Activated naive CD4-positive, alpha-beta T cell treated with anti-CD3 and anti-CD28 coated beads, Interleukin-2, amount 50 U/mL, for 72 hours (primary cell): ENCODE results near the gene GAREM1. TPM values are rescaled to one million over a fixed set of nuclear protein-coding genes. Genes with fewer than 3 reads are reported as not detected.

Experiments
- ATAC-seq, 2 donors: fragments of 150-1000 bp; cut with Tn5 transposase; 2 replicates each; pipeline ENCODE4 v1.10.0; 2021; ENCODE audit warnings: mild to moderate bottlenecking in 2 of 2, moderate library complexity in 2 of 2
- DNase-seq, 2 donors: peaks; one replicate each; pipeline ENCODE4 v3.0.0; 2021 to 2022; ENCODE audit warnings: low spot score in 2 of 2
- H3K27ac Mint-ChIP-seq, 2 donors: one replicate each; pipeline ENCODE4 v1.8.0; 2022; ENCODE audit warnings: mild to moderate bottlenecking in 2 of 2, mixed read lengths in 2 of 2
- H3K36me3 Mint-ChIP-seq, 2 donors: one replicate each; pipeline ENCODE4 v1.8.0; 2022; ENCODE audit warnings: mixed read lengths in 2 of 2
- H3K9me3 Mint-ChIP-seq, 2 donors: one replicate each; pipeline ENCODE4 v1.8.0; 2022; ENCODE audit warnings: mixed read lengths in 2 of 2
- total RNA-seq, 2 donors: library from RNA; stranded (reverse); gene quantifications; one replicate each; pipeline ENCODE4 v1.2.3, GENCODE V29; 2022

GAREM1 gene
- total RNA-seq, 2 donors from 2014 or later = not detected

DNA sequence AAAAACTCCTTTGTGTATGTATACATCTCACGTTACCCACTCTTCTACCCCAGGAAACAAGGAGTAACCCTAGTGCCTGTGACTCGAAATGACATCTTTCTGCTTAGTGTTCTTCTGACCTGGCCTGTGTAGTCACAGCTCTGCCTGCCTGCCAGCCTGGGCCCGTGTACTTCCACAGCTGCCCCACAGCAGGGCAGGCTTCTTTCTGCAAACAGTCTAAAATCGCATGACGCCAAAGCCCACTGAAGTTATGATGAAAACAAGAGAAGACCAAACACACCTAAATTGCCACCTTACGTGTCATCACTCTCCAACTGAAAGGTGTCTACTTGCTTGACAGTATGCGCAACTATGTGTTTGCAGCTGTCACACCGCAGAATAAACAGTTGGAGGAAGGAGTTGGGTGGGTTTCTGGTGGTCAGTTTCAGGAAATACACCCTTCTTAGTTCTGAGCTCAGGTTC is 1.5 kb downstream of the GAREM1 start:
- Mint-ChIP-seq H3K36me3 (peaks cover 0 to 18% of the 10 kb centered on the region in 2 donors), H3K9me3 (no peaks in the 10 kb centered on the region), H3K27ac (no peak overlapping the region)
- DNase-seq (peak in 1 of 2 donors; percentile 6), ATAC-seq (no peak)

DNA sequence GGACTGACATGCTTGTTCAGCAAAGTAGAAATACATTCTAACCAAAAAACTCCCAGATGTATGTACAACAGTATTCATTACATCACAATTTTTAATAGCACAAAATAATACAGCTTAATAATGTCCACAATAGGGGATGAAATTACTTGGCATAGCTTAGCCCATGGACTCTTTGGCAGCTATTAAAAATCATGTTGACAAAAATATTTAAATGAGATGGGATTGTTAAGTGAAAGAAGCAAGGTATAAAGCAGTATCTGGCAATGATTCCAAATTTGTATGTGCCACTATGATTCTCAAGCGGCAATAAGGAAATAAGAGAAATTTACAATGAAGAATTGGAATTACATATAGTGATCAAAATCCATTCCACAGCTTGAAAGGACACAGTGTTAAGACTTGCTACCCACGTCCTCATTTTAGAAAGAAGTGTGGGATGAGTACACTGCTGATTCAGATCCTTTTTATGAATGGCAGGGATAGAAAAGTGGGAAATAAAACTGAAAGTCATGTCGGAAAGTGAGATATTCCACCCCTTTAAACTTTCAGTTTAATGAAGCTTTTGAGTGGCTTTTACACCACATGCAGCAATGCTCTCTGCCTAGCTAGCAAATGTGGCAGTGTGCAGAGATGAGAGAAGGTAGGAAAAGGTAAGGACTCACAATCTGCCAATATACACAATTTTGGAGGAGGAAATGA is 2.4 kb downstream of the GAREM1 start:
- DNase-seq (no peak), ATAC-seq (no peak)
- no peaks in the 10 kb centered on the region for H3K9me3 Mint-ChIP-seq
- peaks cover 0 to 18% of the 10 kb centered on the region in 2 donors for H3K36me3 Mint-ChIP-seq
- H3K27ac Mint-ChIP-seq = no peak overlapping the region

DNA sequence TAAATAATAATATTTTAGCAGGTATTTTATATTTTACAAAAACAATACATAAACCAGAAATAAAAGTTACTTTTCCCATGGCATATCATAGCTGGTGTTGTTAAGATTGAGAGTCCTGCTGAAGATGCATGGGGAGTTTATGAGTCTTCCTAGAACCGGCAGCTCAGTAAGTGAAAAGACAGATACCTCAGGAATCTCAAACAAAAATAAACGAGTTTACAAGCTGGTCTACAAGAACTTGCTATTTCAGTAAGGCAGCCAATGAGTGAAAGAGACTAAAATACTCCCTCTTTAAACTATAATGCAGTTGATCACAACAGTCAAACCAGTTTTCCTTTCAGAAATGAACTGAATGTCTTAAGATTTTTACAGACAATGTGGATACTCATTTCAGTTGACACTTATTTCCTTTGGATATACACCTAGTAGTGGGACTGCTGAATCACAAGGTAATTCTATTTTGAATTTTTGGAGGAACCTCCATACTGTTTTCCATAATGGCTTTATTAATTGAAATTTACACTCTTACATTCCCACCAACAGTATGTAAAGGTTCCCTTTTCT is 8.9 kb downstream of the GAREM1 start:
- peaks cover 0 to 7% of the 10 kb centered on the region in 2 donors for H3K36me3 Mint-ChIP-seq
- H3K9me3 Mint-ChIP-seq = no peaks in the 10 kb centered on the region
- H3K27ac Mint-ChIP-seq = no peak overlapping the region
- DNase-seq = no peak
- ATAC-seq = no peak

DNA sequence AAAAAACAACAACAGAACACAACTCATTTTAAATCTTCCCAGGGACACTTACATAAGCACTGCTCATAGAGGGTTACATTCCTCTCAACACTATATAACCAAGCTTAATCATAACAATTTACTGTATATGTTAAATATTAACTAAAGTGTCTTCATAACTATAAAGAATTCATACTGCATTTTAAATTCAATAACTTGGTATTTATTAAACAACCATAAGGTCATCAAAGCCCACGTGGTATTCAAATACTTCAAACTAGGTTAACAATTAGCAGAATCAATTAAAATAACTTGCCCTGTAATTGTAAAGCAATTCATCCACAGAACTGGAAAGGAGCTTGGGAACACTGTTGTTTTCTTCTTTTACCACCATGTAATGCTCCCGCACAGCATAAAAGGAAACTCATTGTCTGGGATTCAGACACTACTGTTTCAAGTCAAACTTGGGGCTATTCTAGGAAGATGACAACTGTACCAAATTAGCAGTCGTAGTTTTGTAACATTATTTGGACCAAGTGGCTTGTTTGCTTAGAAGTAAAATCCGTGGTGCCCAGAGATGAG is 10.4 kb downstream of the GAREM1 start:
- Mint-ChIP-seq H3K36me3 (peaks cover 0 to 7% of the 10 kb centered on the region in 2 donors), H3K27ac (no peak overlapping the region), H3K9me3 (no peaks in the 10 kb centered on the region)
- DNase-seq (no peak), ATAC-seq (no peak)

DNA sequence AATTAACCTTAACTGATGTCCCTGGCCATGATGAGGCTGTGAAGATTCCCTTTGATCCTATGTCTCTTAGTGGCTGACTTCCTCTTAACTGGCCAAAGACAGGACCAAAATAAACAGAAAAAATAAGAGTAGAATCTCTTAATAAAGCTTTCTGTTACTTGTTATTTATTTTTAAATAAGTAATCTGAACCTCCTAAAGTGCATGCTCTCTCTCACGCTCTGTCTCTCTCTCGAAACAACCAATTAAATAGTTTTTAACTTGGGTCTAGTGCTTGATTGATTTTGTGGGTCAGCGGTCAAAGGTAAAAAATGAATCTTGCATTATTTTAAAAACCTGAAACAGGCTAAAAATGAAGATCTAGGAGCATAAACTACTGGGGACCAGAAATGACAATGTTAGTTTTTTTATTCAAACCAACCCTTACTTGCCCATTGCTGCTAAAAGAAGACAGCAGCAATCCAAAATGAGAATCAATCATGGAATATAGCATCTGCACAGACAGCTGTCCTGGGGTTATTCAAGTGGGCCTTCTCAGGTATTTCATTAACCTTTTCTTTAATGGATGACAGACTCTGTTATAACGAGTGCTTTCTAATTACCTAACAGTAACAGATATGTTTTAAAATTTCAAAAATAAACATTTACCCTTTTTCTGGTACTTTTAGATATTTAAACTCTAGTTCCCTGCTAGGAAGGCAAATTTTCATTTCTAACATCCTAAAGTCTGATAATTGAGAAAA is 11.2 kb downstream of the GAREM1 start:
- Mint-ChIP-seq H3K36me3 (peaks cover 0 to 2% of the 10 kb centered on the region in 2 donors), H3K27ac (no peak overlapping the region), H3K9me3 (no peaks in the 10 kb centered on the region)
- no peak for DNase-seq
- no peak for ATAC-seq

DNA sequence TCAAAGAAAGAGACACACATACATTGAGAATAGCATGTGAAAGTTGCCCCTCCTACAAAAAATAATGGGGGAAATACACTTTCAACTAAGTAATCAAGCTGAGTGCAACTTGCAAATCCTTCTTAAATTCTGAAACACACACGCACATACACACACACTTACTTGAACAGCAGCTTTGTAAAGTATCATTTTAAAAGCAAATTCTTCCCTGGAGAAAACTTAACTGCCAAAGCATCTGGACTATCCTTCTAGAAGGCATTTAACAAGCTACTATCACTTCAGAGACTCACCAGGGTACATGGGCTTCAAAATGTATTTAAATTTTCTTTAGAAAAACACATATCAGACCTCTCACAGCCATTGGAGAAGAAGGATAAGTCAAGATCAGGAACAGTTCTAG is 15.3 kb downstream of the GAREM1 start:
- Mint-ChIP-seq H3K9me3 (no peaks in the 10 kb centered on the region), H3K27ac (no peak overlapping the region), H3K36me3 (no peaks in the 10 kb centered on the region)
- ATAC-seq = no peak
- DNase-seq = no peak

DNA sequence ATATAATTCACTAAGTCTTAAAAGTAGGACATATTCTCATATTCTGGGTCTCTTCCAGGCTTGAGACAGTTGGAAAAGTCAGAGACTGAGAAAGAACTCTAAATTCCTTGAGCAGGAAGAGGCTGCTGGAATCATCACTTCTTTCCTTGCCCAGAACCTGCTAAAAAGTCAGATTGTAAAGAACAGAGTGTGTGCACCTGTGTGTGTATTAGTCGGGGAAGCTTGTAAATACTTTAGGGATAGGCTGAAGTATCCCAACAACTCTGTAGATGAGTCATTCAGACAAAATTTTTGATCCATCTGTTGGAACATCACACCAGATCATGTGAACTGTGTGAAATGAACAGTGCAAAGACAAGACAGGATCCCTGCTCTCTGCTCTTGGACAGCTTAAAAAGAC is 16.1 kb downstream of the GAREM1 start:
- H3K9me3 Mint-ChIP-seq = no peaks in the 10 kb centered on the region
- ATAC-seq (no peak), DNase-seq (no peak)
- H3K36me3 Mint-ChIP-seq = no peaks in the 10 kb centered on the region
- H3K27ac Mint-ChIP-seq = no peak overlapping the region

DNA sequence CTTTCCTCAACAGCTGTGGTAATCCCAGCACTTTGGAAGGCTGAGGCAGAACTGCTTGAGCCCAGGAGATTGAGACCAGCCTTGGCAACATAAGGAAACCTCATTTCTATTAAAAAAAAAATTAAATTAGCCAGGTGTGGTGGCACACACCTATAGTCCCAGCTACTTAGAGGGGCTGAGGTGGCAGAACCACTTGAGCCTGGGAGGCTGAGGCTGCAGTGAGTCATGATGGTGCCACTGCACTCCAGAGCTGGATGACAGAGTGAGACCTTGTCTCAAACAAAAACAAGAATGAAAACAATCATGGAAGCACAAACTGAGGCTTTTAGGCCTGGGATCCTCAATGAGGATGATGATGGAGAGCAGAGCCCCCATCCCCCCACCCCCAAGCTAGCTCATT is 19.8 kb downstream of the GAREM1 start:
- Mint-ChIP-seq H3K27ac (no peak overlapping the region), H3K9me3 (no peaks in the 10 kb centered on the region), H3K36me3 (no peaks in the 10 kb centered on the region)
- DNase-seq (no peak), ATAC-seq (no peak)

DNA sequence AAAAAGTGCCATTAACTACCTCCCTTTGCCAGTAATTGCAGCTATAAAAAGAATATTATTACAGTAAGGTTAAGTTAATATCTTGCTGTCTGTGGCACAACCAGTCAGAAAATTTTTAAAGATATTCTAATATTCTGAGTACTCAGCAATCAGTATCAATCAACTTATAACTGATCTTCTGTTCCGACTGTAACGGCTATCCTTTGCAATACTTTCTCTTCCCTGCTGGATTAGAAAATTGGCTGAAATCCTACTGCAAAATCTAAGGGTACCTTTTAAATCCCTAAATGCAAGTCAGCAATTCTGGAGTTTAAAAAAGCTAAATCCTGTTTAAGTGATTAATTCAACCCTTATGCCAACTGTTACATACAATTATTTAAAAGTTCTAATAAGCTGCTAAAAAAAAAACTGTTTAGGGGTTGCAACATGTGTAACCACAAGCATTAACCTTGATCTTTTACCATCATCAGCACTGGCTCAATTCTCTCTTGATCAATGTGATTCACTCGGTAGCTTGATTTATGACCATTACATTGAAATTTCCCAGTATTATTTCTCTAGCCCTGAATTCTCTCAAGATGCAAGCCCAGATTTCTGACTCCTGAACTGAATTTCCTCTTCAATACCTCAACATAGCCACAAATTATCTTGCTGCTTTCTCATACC is 20.5 kb downstream of the GAREM1 start:
- no peak for ATAC-seq
- no peaks in the 10 kb centered on the region for H3K36me3 Mint-ChIP-seq
- H3K27ac Mint-ChIP-seq = no peak overlapping the region
- no peak for DNase-seq
- no peaks in the 10 kb centered on the region for H3K9me3 Mint-ChIP-seq

DNA sequence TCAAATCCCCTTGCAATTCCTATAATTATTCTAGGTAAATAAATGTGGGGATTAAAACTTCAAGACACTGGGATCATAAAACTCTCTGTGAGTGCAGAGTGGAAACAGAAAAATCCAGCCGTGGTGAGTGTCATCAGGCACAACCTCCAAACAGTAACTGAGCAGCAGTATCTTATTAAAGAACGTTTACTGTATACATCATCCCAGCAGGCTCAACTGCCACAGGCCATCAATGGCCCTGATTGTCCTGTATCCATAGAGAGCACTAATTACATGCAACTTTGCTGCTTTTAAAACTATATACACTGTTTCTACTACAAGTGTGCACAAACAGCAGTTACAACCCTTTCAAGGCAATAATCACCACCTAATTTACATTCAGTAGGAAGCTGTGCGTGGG is 23.9 kb downstream of the GAREM1 start:
- no peaks in the 10 kb centered on the region for H3K9me3 Mint-ChIP-seq
- no peak for DNase-seq
- no peaks in the 10 kb centered on the region for H3K36me3 Mint-ChIP-seq
- no peak for ATAC-seq
- H3K27ac Mint-ChIP-seq = no peak overlapping the region

DNA sequence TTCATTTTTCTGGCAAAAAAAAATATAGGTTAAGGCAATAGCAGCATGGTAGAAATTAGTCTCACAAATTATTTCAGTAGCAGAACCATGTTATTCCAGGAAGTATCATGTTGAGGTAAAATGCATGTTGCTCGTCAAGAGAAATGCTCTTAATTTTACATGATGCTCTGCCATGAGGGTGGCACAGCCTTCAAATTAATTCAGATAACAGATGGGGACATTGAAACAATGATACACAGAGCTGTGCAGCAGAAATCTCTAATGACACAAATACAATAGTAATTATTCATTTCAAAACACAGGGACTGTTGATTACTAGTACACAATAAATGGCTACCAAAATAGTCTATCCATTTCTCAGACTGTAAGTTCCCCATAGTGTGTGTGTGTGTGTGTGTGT is 24.8 kb downstream of the GAREM1 start:
- Mint-ChIP-seq H3K9me3 (no peaks in the 10 kb centered on the region), H3K36me3 (no peaks in the 10 kb centered on the region), H3K27ac (no peak overlapping the region)
- ATAC-seq = no peak
- DNase-seq = no peak

DNA sequence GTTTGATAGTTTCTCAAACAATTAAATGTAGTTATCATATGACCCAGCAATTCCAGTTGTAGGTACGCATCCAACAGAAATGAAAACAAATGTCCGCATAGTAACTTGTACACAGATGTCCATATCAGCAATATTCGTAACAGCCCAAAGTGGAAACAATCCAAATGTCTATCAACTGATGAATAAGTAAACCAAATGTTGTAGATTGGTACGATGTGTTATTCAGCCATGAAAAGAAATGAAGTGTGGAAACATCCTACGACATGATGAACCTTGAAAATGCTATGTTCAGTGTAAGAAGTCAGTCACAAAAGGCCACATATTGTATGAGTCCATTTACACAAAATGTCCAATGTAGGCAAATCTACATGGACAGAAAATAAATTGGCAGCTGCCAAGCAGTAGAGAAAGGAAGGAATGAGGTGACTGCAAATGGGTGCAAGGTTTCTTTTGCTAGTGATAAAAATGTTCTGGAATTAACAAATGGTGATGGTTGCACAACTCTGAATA is 26.9 kb downstream of the GAREM1 start:
- ATAC-seq (no peak), DNase-seq (no peak)
- H3K27ac Mint-ChIP-seq = no peak overlapping the region
- H3K9me3 Mint-ChIP-seq = no peaks in the 10 kb centered on the region
- no peaks in the 10 kb centered on the region for H3K36me3 Mint-ChIP-seq

DNA sequence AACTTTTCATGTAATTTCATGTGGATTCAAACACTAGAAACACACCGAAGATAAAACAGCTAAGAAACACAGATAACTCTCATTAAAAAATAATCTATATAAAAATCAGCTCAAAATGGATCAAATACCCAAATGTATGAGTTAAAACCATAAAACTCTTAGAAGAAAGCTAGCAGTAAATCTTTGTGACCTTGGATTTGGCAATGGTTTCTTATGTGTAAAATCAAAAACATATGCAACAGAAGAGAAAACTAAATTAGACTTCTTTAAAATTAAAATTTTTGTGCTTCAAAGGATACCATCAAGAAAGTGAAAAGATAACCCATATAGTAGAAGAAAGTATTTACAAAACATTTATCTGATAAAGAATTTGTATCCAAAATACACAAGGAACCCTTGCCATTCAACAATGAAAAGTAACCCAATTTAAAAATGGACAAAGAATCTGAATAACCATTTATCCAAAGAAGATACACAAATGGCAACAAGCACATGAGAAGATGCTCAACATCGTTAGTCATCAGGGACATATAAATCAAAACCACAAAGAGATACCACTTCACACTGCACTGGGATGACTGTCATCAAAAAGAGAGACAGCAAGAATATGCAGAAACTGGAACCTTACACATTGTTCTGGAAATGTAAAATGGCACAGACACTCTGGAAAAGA is 27.5 kb downstream of the GAREM1 start:
- no peak for ATAC-seq
- DNase-seq = no peak
- Mint-ChIP-seq H3K9me3 (no peaks in the 10 kb centered on the region), H3K27ac (no peak overlapping the region), H3K36me3 (no peaks in the 10 kb centered on the region)

DNA sequence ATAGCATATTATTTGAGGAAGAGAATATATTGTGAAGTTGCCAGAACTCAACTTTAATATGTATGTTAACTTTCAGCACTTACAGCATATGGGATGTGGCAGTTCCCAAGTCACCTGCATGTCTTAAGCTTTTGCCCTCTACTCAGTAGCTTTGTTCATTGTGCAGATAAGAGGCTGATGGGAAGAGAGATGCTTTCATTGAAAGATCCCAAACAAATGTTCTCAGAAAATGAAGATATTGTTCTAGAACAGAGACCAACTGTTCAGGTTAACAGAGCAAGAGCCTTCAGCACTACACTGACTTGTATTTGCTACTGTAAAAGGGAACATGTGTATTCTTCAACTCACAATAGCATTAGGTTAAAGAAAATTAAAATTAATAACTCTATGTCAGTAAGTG is 28.1 kb downstream of the GAREM1 start:
- ATAC-seq (no peak), DNase-seq (no peak)
- Mint-ChIP-seq H3K9me3 (no peaks in the 10 kb centered on the region), H3K36me3 (no peaks in the 10 kb centered on the region), H3K27ac (no peak overlapping the region)

DNA sequence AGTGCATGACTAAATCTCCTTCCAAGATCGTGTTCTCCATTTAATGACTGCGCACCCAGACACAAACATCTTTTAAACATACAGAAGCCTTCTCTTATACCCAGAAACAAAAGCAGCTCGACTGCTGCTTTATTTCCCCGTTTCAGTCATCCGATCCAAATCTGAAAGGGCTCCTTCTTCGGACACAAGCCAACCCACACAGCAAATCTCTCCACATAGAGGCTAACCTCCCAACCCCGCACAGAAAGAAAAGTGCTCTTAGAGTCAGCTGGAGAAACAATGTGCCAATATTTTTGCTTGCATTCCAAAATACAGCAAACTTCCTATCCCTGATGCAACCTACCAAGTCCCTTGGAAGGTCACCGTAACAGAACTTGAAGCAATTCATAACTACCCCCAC is 29.1 kb downstream of the GAREM1 start:
- no peak for DNase-seq
- Mint-ChIP-seq H3K27ac (no peak overlapping the region), H3K36me3 (no peaks in the 10 kb centered on the region), H3K9me3 (no peaks in the 10 kb centered on the region)
- ATAC-seq = no peak

DNA sequence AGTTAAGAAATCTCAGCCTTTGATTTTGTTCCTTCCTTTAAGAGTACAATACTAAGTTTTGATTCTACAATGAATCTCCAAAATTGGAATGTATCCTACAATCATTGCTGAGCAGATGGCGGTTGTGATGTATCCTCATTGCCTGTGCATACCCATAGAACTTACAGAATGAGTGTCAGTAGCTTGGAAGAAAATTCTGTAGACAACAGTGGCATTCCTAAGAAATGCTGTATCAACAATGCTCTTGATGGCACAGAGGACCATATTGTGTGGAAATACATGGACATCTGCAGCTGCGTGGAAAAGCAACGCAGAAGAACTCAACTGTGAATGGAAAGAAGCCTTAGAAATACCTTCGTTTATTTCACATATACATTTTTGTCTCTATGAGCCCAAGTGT is 30.2 kb downstream of the GAREM1 start:
- ATAC-seq = no peak
- no peak for DNase-seq
- Mint-ChIP-seq H3K9me3 (no peaks in the 10 kb centered on the region), H3K36me3 (no peaks in the 10 kb centered on the region), H3K27ac (no peak overlapping the region)
